NCI-H2081 treated with DMSO at 0.1 percent for 48 hours (cell line): ENCODE results near the gene CCNYL1.

Experiments used
- DNase-seq: peaks from one replicate; lab custom pipeline; 2025; lab: John Stamatoyannopoulos, UW

Gene CCNYL1

DNA sequence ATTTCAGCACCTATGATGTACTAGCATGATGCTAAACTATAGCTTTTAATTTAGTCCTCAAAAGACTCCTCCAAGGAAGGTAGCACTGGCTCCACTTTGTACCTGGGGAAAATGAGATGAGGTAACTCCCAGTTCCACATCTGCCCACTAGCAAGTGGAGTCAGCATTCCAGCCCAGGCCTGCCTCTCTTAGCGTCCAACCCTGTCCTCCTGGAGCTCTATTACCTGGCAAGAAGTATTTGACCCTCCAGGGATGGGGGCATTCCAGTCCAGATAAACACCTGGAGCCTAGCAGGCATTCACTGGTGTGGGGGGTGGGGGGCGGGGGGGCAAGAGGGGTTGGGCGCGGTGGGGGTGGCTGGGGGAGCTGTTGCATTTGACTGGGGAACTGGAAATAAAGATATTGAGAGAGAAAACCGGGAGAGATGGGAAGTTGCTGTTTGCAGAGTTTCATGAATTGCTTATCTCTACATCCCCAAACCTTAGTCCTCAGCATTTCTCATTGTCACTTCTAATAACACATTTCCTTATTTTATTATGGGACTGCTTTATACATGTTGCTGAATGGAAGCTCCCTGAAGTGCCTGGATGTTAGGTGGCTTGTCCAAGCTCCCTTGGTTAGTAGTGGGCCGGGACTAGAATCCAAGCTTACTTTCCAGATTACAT, 80.3 kb downstream of the CCNYL1 start:
- no peak for DNase-seq

DNA sequence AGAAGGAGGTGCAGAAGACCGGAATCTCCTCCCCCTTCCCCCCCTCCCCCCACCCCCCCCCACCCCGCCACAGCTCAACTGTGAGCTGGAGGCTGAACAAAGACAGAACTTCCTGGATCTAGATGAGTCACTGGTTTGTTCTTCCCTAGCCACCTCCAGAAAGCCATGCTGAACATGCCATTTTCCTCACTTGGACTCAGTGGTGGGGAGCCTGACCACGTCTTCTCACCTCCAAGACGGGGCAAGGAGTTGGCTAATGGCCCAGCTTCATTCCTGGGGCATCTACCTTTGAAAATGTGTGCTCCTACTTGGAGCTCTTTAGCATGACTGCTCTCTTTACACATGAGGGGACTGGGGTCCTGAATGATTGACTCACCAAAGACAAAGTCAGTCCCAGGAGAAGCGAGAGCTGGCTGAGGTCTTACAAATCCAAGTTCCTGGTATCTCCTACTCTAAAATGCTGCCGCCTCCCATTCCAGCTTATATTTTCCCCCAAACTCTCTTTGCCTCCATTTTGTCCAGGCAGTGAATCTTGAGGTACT, 80.9 kb downstream of the CCNYL1 start:
- no peak for DNase-seq

DNA sequence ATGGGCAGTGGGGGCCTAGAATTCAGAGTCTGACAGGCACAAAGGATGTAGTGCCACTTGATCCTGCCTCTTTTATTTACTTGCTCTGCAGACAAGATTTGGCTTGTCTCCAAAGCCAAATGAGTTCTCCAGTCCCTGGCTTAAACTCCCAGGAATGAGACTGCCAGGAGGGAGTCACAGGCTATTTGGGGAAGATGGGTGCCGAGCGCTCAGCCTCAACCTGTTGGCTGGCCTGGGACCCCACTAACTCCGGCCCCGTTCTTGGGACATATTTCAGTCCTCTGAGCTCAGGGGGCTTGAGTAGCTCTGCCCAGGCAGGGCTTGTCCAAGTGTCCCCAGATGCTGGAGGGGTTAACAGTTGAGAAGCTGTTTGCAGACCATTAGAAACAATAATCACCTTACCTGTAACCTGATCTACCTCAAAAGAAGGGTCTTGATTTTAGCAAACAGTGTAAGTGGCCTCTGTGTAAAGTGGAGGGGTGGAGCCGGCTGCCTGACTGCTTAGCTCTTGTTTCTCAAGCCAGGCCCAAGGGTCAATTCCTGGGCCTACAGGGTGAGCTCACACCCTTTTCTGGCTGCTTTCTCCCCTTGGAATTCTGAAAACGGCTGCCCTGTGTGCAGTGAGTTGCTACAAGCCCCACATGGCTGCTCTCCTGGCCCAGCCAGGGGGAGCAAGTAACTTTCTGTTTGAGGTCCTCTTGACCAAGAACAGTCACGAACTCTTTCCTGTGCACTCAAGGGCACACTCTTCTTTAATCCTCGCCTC, 85.3 kb downstream of the CCNYL1 start:
- DNase-seq, result peak; percentile 60

DNA sequence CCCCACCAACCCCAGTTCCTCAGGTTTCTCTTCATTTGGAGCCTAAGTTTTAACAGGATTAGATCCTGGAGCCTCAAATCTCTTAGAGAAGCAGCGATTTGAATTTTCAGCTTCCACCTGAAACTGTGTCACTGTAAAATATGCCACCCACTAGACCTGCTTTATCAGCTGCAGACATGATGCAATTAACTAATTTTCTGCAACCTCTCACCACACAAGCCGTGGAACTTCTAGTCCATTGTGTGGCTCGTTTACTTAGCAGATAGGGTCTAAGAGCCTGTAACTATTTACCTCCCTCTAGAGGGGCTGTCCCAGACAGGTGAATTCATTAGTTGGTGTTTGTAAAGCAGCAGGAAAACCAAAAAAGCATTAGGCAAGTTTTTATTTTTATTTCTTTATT, 89.8 kb downstream of the CCNYL1 start:
- DNase-seq, result peak; percentile 16

DNA sequence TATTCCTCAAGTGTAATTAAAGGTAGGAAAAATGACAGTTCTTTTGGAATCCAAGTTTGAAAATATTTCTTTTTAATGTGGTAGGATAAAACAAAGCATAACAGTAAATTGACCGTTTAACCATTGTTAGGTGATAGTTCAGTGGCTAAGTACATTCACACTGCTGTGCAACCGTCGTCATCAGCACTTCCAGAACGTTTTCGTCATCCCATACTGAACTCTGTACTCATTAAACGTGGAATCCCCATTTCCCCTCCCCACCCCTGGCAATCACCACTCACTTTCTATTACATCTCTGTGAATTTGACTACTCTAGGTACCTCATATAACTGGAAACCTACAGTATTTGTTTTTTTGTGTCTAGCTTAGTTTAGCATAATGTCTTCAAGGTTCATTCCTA, 91.2 kb downstream of the CCNYL1 start:
- no peak for DNase-seq
